ENCODE data around the gene SV2B. TPM values are rescaled to one million over a fixed set of nuclear protein-coding genes. Genes with fewer than 3 reads are reported as not detected.

SV2B gene
- total RNA-seq, 6 donors from 2014 or later = 0.40 to 1.4 (median 0.62) TPM; not detected in 2

GRCh38 chr15:91098451-91098850 is 1.6 kb upstream of the SV2B start:
- H3K27me3 ChIP-seq = peaks cover 0 to 23% (median 4%) of the 10 kb centered on the region in 4 donors
- ATAC-seq (ENCODE audit: low FRiP score in 2 of 2) = no peak
- 88 to 90% methylated on average over 6 of the region's 6 CpGs for WGBS, 2 donors

GRCh38 chr15:91099616-91099994 is 452 bp upstream of the SV2B start:
- 1 to 3% methylated on average over 19 to 22 of the region's 22 CpGs for WGBS, 2 donors
- ATAC-seq (ENCODE audit: low FRiP score in 2 of 2) = peak in 1 of 2 donors; percentile 75
- Histone ChIP-seq H3K27me3 (peaks cover 0 to 23% (median 4%) of the 10 kb centered on the region in 4 donors), H3K4me3 (peak overlapping the region in 3 of 4 donors; percentile 39 to 48 (median 44)), H3K36me3 (no peaks in the 10 kb centered on the region), H3K27ac (no peak overlapping the region), H3K9me3 (no peaks in the 10 kb centered on the region), H3K4me1 (peaks cover 14 to 28% (median 19%) of the 10 kb centered on the region in 4 donors)
- DNase-seq = peak in 1 of 2 donors; percentile 50
- TF ChIP-seq POLR2AphosphoS5 (IDR thresholded peaks at IDR 0.05) = no peak
- no peak for TF ChIP-seq POLR2A (IDR thresholded peaks at IDR 0.05)
- no peak for TF ChIP-seq EP300 (IDR thresholded peaks at IDR 0.05)
- TF ChIP-seq CTCF (IDR thresholded peaks at IDR 0.05) = no peak

More at GRCh38 chr15:91098451-91098850, 1.6 kb upstream of the SV2B start:
- Histone ChIP-seq H3K36me3 (no peaks in the 10 kb centered on the region), H3K27ac (no peak overlapping the region), H3K4me3 (no peak overlapping the region), H3K9me3 (no peaks in the 10 kb centered on the region), H3K4me1 (peaks cover 14 to 28% (median 19%) of the 10 kb centered on the region in 4 donors)
- no peak for DNase-seq
- TF ChIP-seq POLR2A (IDR thresholded peaks at IDR 0.05) = no peak
- no peak for TF ChIP-seq POLR2AphosphoS5 (IDR thresholded peaks at IDR 0.05)
- no peak for TF ChIP-seq EP300 (IDR thresholded peaks at IDR 0.05)
- TF ChIP-seq CTCF (IDR thresholded peaks at IDR 0.05) = no peak

- no peaks in the 10 kb centered on the region for H3K9me3 ChIP-seq
- H3K4me1 ChIP-seq = peaks cover 14 to 28% (median 19%) of the 10 kb centered on the region in 4 donors
- H3K36me3 ChIP-seq = no peaks in the 10 kb centered on the region
- ATAC-seq (ENCODE audit: low FRiP score in 2 of 2) = no peak
- no peak for TF ChIP-seq EP300 (IDR thresholded peaks at IDR 0.05)
- TF ChIP-seq POLR2AphosphoS5 (IDR thresholded peaks at IDR 0.05) = no peak
- TF ChIP-seq CTCF (IDR thresholded peaks at IDR 0.05) = no peak
- TF ChIP-seq POLR2A (IDR thresholded peaks at IDR 0.05) = no peak
- peaks cover 0 to 23% (median 4%) of the 10 kb centered on the region in 4 donors for H3K27me3 ChIP-seq
- no peak for DNase-seq
- peak overlapping the region in 3 of 4 donors; percentile 39 to 48 (median 44) for H3K4me3 ChIP-seq
- no peak overlapping the region for H3K27ac ChIP-seq
- WGBS, 2 donors = 9 to 14% methylated on average over 18 of the region's 18 CpGs
These were observed 954 bp downstream of the SV2B start for GRCh38 chr15:91100814-91101607.

- 78 to 91% methylated on average over 5 of the region's 5 CpGs for WGBS, 2 donors
- TF ChIP-seq POLR2A (IDR thresholded peaks at IDR 0.05) (no peak), CTCF (IDR thresholded peaks at IDR 0.05) (no peak), POLR2AphosphoS5 (IDR thresholded peaks at IDR 0.05) (no peak), EP300 (IDR thresholded peaks at IDR 0.05) (no peak)
- peaks cover 14 to 28% (median 19%) of the 10 kb centered on the region in 4 donors for H3K4me1 ChIP-seq
- DNase-seq (no peak), ATAC-seq (ENCODE audit: low FRiP score in 2 of 2) (no peak)
- no peaks in the 10 kb centered on the region for H3K9me3 ChIP-seq
- no peaks in the 10 kb centered on the region for H3K36me3 ChIP-seq
- peaks cover 0 to 23% (median 4%) of the 10 kb centered on the region in 4 donors for H3K27me3 ChIP-seq
- no peak overlapping the region for H3K27ac ChIP-seq
- no peak overlapping the region for H3K4me3 ChIP-seq
These were observed 1.5 kb downstream of the SV2B start for GRCh38 chr15:91101608-91101920.

Data from upper lobe of left lung (tissue), 6 donors.